Endothelial cell of umbilical vein (primary cell): Measurements from ENCODE around the gene PLA2G4F. TPM values are rescaled to one million over a fixed set of nuclear protein-coding genes. Genes with fewer than 3 reads are reported as not detected.

Experiments used
- BruUV-seq: library from RNA; stranded (reverse); fragments of 400-500 nt; replicated peaks from 2 replicates; lab custom pipeline; 2021; lab: Mats Ljungman, UMichigan
- CTCF ChIA-PET: fragments of 300-600, 350-600 bp; sonication (Branson Sonifier 250); formaldehyde crosslinking; loops from one replicate; lab custom pipeline; 2021; ENCODE audit warnings: antibody characterized with exemption, inconsistent platforms; lab: Charles Lee
- POLR2A ChIA-PET: fragments of 300-600, 350-600 bp; sonication (Branson Sonifier 250); formaldehyde crosslinking; loops from one replicate; lab custom pipeline; 2021; ENCODE audit warnings: antibody characterized with exemption, inconsistent platforms; lab: Charles Lee
- DNase-seq: peaks from one replicate; pipeline ENCODE4 v3.0.0-alpha.2; 2011; ENCODE audit warnings: low read depth, low spot score
- FAIRE-seq: peaks from 2 replicates; lab custom pipeline; 2011; peaks lifted over from hg19 to GRCh38; lab: Jason Lieb, UNC
- H2AFZ ChIP-seq: 2 replicates; pipeline ENCODE4 v1.6.0; 2012; ENCODE audit warnings: low read depth, low read length, control low read depth, inconsistent platforms
- H3K27ac ChIP-seq: 2 replicates; pipeline ENCODE4 v1.5.1; 2011; ENCODE audit warnings: low read depth, mild to moderate bottlenecking, control low read depth, low read length, moderate library complexity; ENCODE audit not compliant: insufficient read depth
- H3K27me3 ChIP-seq, 2 experiments: 2 replicates each; pipeline versions ENCODE4 v1.6.0 to v1.6.1; 2011; ENCODE audit warnings: low read length in 2 of 2, mixed read lengths in 1 of 2; ENCODE audit not compliant: control insufficient read depth in 2 of 2, insufficient read depth in 2 of 2
- H3K36me3 ChIP-seq, 2 experiments: 2 replicates in 1 of 2; 3 replicates in 1 of 2; pipeline ENCODE4 v1.5.1; 2011; ENCODE audit warnings: low read length in 2 of 2, mild to moderate bottlenecking in 1 of 2, moderate library complexity in 1 of 2; ENCODE audit not compliant: control insufficient read depth in 2 of 2, insufficient read depth in 2 of 2; ENCODE audit errors: extremely low read depth in 1 of 2
- H3K4me1 ChIP-seq: 3 replicates; pipeline ENCODE4 v1.5.1; 2011; ENCODE audit warnings: mild to moderate bottlenecking, low read length; ENCODE audit not compliant: control insufficient read depth, insufficient read depth; ENCODE audit errors: extremely low read depth
- H3K4me2 ChIP-seq: 2 replicates; pipeline ENCODE4 v1.6.1; 2011; ENCODE audit warnings: low read length, control low read depth, mixed read lengths; ENCODE audit not compliant: insufficient read depth
- H3K4me3 ChIP-seq, 3 experiments: fragments of 200-600 bp in 1 of 3; sonication (generic), shearing (Covaris generic) in 1 of 3; replicated peaks in 1 of 3; 2 replicates each; pipeline ENCODE4 v1.5.1; 2011 to 2016; ENCODE audit warnings: control low read depth in 3 of 3, low read length in 3 of 3, mild to moderate bottlenecking in 2 of 3, inconsistent platforms in 1 of 3, low read depth in 1 of 3, moderate library complexity in 1 of 3; ENCODE audit not compliant: insufficient read depth in 1 of 3
- H3K79me2 ChIP-seq: 2 replicates; pipeline ENCODE4 v1.6.0; 2012; ENCODE audit warnings: low read length, inconsistent platforms; ENCODE audit not compliant: control insufficient read depth, insufficient read depth
- H3K9ac ChIP-seq: replicated peaks from 2 replicates; pipeline ENCODE3; 2011; ENCODE audit warnings: low read length, control low read depth; ENCODE audit not compliant: insufficient read depth; ENCODE audit errors: extremely low read depth
- H3K9me1 ChIP-seq: replicated peaks from 3 replicates; pipeline ENCODE4 v1.6.0; 2011; ENCODE audit warnings: mild to moderate bottlenecking, low read length; ENCODE audit not compliant: control insufficient read depth, insufficient read depth; ENCODE audit errors: extremely low read depth
- H3K9me3 ChIP-seq: replicated peaks from 2 replicates; pipeline ENCODE4 v1.5.1; 2012; ENCODE audit warnings: low read length, inconsistent platforms; ENCODE audit not compliant: control insufficient read depth, insufficient read depth
- H4K20me1 ChIP-seq: replicated peaks from 2 replicates; pipeline ENCODE3; 2011; ENCODE audit warnings: mild to moderate bottlenecking, low read length; ENCODE audit not compliant: control insufficient read depth, insufficient read depth; ENCODE audit errors: extremely low read depth
- EZH2 ChIP-seq: IDR thresholded peaks from 2 replicates; pipeline ENCODE4 v1.6.1; 2012; ENCODE audit warnings: borderline replicate concordance, low read depth, mild to moderate bottlenecking, moderate library complexity, low read length, inconsistent platforms; ENCODE audit not compliant: severe bottlenecking
- FOS ChIP-seq: IDR thresholded peaks from 2 replicates; pipeline ENCODE4 v1.6.1; 2011; ENCODE audit warnings: mild to moderate bottlenecking, low read length, moderate library complexity, borderline replicate concordance; ENCODE audit not compliant: insufficient read depth
- GATA2 ChIP-seq: IDR thresholded peaks from 2 replicates; pipeline ENCODE4 v1.7.0; 2011; ENCODE audit warnings: low read depth, mild to moderate bottlenecking, moderate library complexity, mixed read lengths, low read length; ENCODE audit not compliant: insufficient read length, insufficient read depth
- JUN ChIP-seq: IDR thresholded peaks from 2 replicates; pipeline ENCODE4 v1.6.1; 2011; ENCODE audit warnings: borderline replicate concordance, low read depth; ENCODE audit not compliant: insufficient read length, insufficient read depth
- MYC ChIP-seq: IDR thresholded peaks from one replicate; pipeline ENCODE4 v1.6.1; 2011; ENCODE audit warnings: mild to moderate bottlenecking, low read depth, low read length
- POLR2A ChIP-seq: IDR thresholded peaks from 2 replicates; pipeline ENCODE4 v1.6.1; 2012; ENCODE audit warnings: low read depth, mild to moderate bottlenecking, control low read depth, low read length
- POLR2AphosphoS5 ChIP-seq: IDR thresholded peaks from 2 replicates; pipeline ENCODE4 v1.6.1; 2012; ENCODE audit warnings: low read depth, mild to moderate bottlenecking, control low read depth, low read length, moderate library complexity; ENCODE audit not compliant: insufficient read depth
- dilution Hi-C: fragments of 300-500 bp; cut with MboI; formaldehyde crosslinking; loops from one replicate; pipeline ENCODE4 v1.15.0; 2019; ENCODE audit warnings: low sequenced_read_pairs; ENCODE audit not compliant: extremely low pct_ligation_motif_present
- intact Hi-C: fragments of 100-400 bp; cut with micrococcal nuclease; formaldehyde crosslinking; loops from one replicate; pipeline ENCODE4 v1.10.0; 2022
- polyA plus RNA-seq, 4 experiments: library from polyadenylated mRNA; depleted of rRNA in 3 of 4; stranded (reverse) in 3 of 4; unstranded in 1 of 4; fragments of >200 nt; gene quantifications; 2 replicates each; pipeline versions ENCODE4 v1.2.1 to v1.2.3, GENCODE V29; 2011 to 2012; ENCODE audit warnings: missing spikeins in 1 of 4
- total RNA-seq: library from RNA; stranded (reverse); gene quantifications from 2 replicates; pipeline ENCODE4 v1.2.3, GENCODE V29; 2021
- TF ChIP-seq, protein P1 (sequence below), 2 donors: IDR thresholded peaks; 1 replicate in 1 of 2; 2 replicates in 1 of 2; pipeline ENCODE4 v1.5.1; 2011; ENCODE audit warnings: low read length in 2 of 2, mild to moderate bottlenecking in 2 of 2, moderate library complexity in 2 of 2, control low read depth in 1 of 2, inconsistent platforms in 1 of 2, low read depth in 1 of 2; ENCODE audit not compliant: insufficient read depth in 1 of 2; ENCODE audit errors: extremely low read depth in 1 of 2
- TF ChIP-seq, protein P2 (sequence below): IDR thresholded peaks from 2 replicates; pipeline ENCODE4 v1.6.1; 2011; ENCODE audit not compliant: insufficient read depth, insufficient read length

Gene PLA2G4F
- total and polyA plus RNA-seq, 2 donors (not counting 3 experiments of a cell fraction or from before 2014, with no cell fraction given): not detected

DNA sequence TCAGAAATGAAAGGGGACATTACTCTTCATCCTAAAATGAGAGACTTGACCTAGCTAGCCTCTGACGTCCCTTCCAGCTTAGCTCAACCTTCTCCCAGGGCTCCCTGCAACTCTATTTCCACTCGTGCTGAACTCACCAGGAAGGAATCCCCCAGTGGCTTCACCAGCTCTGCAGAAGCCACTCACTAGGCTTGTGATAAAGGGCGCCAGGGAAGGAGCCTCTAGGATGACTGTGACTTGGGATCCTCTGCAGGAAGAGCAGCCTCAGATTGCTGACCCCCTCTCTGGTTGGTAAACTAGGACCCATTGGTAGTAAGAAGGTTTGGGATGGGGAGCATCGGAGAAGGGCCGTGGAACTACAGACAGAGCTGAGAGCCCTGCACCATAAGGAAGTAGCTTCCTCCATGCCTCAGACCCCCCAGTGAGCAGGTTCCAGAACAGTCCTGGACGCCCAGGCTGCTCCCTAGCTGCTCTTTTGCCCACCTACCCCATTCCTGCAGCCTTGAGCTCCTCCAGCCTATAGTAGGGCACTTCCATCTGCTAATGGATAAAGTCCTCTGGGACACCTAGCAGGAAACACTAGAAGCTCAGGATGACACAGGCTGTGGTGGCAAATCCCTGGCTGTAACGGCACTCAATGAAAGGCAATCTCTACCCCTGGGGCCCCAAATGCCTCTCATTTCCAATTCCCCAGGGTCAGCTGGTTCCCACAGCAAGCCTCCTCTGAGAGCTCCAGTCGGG lies 26.0 kb downstream of the PLA2G4F start:
- H3K4me2 ChIP-seq: no peak overlapping the region
- H4K20me1 ChIP-seq: no peaks in the 10 kb centered on the region
- no peak overlapping the region for H3K9ac ChIP-seq
- ChIA-PET CTCF (interaction anchor here (0.8 to 3.0 kb wide), 8 partner anchors 9 to 73 kb away, joined by 3 to 28 read pairs (median 4); no protein-coding TSS in a partner anchor), POLR2A (no interaction called here)
- intact Hi-C loops: no loop called here
- H3K36me3 ChIP-seq: no peaks in the 10 kb centered on the region
- FAIRE-seq: no peak
- no peaks in the 10 kb centered on the region for H3K79me2 ChIP-seq
- no peak overlapping the region for H2AFZ ChIP-seq
- dilution Hi-C loops: no loop called here
- no peaks in the 10 kb centered on the region for H3K4me1 ChIP-seq
- no TSS peak for BruUV-seq
- peaks cover 16 to 21% of the 10 kb centered on the region in 2 experiments for H3K27me3 ChIP-seq
- DNase-seq: no peak
- TF ChIP-seq EZH2 (no peak), GATA2 (no peak), POLR2A (no peak), MYC (no peak), JUN (no peak), POLR2AphosphoS5 (no peak), FOS (no peak)
- TF ChIP-seq, protein P1, sequence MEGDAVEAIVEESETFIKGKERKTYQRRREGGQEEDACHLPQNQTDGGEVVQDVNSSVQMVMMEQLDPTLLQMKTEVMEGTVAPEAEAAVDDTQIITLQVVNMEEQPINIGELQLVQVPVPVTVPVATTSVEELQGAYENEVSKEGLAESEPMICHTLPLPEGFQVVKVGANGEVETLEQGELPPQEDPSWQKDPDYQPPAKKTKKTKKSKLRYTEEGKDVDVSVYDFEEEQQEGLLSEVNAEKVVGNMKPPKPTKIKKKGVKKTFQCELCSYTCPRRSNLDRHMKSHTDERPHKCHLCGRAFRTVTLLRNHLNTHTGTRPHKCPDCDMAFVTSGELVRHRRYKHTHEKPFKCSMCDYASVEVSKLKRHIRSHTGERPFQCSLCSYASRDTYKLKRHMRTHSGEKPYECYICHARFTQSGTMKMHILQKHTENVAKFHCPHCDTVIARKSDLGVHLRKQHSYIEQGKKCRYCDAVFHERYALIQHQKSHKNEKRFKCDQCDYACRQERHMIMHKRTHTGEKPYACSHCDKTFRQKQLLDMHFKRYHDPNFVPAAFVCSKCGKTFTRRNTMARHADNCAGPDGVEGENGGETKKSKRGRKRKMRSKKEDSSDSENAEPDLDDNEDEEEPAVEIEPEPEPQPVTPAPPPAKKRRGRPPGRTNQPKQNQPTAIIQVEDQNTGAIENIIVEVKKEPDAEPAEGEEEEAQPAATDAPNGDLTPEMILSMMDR (IDR thresholded peaks at IDR 0.05; ENCODE audit: extremely low read depth in 1 of 2, insufficient read depth in 1 of 2, low read depth in 1 of 2, low read length in 2 of 2): no peak
- TF ChIP-seq, protein P2, sequence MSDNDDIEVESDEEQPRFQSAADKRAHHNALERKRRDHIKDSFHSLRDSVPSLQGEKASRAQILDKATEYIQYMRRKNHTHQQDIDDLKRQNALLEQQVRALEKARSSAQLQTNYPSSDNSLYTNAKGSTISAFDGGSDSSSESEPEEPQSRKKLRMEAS: no peak
- H3K9me1 ChIP-seq: no peaks in the 10 kb centered on the region
- no peak overlapping the region for H3K27ac ChIP-seq
- no peak overlapping the region for H3K4me3 ChIP-seq
- H3K9me3 ChIP-seq: no peaks in the 10 kb centered on the region
